ENCODE measurements around the gene DCDC1. TPM values are rescaled to one million over a fixed set of nuclear protein-coding genes. Genes with fewer than 3 reads are reported as not detected.

Gene DCDC1
- total RNA-seq, 1 experiment from 2014 or later: 0.22 TPM

DNA sequence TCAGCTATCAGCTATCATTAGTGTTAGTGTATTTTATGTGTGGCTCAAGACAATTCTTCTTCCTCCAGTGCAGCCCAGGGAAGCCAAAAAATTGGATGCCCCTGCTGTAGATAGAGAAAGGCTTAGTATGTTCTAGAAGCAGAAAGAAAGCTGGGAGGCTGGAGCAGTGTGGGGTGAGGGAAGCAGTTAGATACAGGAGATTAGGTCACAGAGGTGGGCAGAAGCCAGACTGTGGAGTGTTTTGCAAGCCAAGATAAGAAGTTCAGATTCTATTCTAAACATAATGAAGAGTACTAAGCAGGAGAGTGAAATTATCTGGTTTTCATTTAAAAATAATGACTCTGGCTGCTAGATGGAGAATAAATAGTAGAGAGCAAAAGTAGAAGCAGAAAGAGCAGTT lies 381.7 kb downstream of the DCDC1 start:
- H3K4me3 Mint-ChIP-seq: no peak overlapping the region
- H3K9me3 Mint-ChIP-seq: peaks cover 6% of the 10 kb centered on the region; the same call in 1 of the 2 replicates
- peaks cover 16% of the 10 kb centered on the region for H3K4me1 Mint-ChIP-seq
- ATAC-seq (no peak), DNase-seq (ENCODE audit: low spot score) (no peak)
- no peak for TF ChIP-seq FOXP4 (CRISPR knock-in tag; IDR thresholded peaks at IDR 0.05)
- H3K36me3 Mint-ChIP-seq: no peaks in the 10 kb centered on the region
- ChIA-PET POLR2A (no interaction called here), CTCF (no interaction called here)
- H3K27me3 Mint-ChIP-seq (ENCODE audit: low read depth): no peaks in the 10 kb centered on the region
- no peak overlapping the region for H3K27ac Mint-ChIP-seq

DNA sequence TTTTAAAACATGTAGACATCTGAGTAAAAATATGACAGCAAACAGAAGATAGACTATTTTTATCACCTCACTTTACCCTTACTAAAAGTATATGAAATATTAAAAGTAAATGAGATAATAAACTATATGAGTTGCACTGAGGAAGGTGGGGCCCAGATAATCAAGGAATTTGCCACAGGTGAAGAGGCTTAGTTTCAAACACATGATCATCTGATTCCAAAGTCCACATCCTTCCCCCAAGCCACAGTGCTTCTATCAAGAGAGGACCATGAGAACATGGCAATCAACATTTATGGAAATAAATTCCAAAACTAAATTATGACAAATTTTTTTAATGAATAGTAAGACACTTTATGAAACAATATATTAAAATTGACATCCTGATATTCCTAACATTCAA lies 384.0 kb downstream of the DCDC1 start:
- Mint-ChIP-seq H3K4me3 (no peak overlapping the region), H3K27me3 (ENCODE audit: low read depth) (no peaks in the 10 kb centered on the region), H3K36me3 (no peaks in the 10 kb centered on the region), H3K9me3 (peaks cover 6% of the 10 kb centered on the region; the same call in 1 of the 2 replicates), H3K27ac (no peak overlapping the region), H3K4me1 (peaks cover 9% of the 10 kb centered on the region)
- DNase-seq (ENCODE audit: low spot score) (no peak), ATAC-seq (no peak)
- ChIA-PET CTCF (no interaction called here), POLR2A (no interaction called here)
- TF ChIP-seq NR3C1 (CRISPR knock-in tag; conservative IDR thresholded peaks at IDR 0.05; ENCODE audit: low read depth) (no peak), PRDM15 (CRISPR knock-in tag; IDR thresholded peaks at IDR 0.05) (no peak), ZNF416 (CRISPR knock-in tag; IDR thresholded peaks at IDR 0.05) (no peak), ZNF396 (CRISPR knock-in tag; IDR thresholded peaks at IDR 0.05; ENCODE audit: borderline replicate concordance) (no peak)
- TF ChIP-seq, protein P1, sequence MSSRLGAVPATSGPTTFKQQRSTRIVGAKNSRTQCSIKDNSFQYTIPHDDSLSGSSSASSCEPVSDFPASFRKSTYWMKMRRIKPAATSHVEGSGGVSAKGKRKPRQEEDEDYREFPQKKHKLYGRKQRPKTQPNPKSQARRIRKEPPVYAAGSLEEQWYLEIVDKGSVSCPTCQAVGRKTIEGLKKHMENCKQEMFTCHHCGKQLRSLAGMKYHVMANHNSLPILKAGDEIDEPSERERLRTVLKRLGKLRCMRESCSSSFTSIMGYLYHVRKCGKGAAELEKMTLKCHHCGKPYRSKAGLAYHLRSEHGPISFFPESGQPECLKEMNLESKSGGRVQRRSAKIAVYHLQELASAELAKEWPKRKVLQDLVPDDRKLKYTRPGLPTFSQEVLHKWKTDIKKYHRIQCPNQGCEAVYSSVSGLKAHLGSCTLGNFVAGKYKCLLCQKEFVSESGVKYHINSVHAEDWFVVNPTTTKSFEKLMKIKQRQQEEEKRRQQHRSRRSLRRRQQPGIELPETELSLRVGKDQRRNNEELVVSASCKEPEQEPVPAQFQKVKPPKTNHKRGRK (CRISPR knock-in tag; IDR thresholded peaks at IDR 0.05; ENCODE audit: borderline replicate concordance): no peak
- TF ChIP-seq, protein P2, sequence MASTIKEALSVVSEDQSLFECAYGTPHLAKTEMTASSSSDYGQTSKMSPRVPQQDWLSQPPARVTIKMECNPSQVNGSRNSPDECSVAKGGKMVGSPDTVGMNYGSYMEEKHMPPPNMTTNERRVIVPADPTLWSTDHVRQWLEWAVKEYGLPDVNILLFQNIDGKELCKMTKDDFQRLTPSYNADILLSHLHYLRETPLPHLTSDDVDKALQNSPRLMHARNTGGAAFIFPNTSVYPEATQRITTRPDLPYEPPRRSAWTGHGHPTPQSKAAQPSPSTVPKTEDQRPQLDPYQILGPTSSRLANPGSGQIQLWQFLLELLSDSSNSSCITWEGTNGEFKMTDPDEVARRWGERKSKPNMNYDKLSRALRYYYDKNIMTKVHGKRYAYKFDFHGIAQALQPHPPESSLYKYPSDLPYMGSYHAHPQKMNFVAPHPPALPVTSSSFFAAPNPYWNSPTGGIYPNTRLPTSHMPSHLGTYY (CRISPR knock-in tag; IDR thresholded peaks at IDR 0.05): no peak
- TF ChIP-seq, protein P3, sequence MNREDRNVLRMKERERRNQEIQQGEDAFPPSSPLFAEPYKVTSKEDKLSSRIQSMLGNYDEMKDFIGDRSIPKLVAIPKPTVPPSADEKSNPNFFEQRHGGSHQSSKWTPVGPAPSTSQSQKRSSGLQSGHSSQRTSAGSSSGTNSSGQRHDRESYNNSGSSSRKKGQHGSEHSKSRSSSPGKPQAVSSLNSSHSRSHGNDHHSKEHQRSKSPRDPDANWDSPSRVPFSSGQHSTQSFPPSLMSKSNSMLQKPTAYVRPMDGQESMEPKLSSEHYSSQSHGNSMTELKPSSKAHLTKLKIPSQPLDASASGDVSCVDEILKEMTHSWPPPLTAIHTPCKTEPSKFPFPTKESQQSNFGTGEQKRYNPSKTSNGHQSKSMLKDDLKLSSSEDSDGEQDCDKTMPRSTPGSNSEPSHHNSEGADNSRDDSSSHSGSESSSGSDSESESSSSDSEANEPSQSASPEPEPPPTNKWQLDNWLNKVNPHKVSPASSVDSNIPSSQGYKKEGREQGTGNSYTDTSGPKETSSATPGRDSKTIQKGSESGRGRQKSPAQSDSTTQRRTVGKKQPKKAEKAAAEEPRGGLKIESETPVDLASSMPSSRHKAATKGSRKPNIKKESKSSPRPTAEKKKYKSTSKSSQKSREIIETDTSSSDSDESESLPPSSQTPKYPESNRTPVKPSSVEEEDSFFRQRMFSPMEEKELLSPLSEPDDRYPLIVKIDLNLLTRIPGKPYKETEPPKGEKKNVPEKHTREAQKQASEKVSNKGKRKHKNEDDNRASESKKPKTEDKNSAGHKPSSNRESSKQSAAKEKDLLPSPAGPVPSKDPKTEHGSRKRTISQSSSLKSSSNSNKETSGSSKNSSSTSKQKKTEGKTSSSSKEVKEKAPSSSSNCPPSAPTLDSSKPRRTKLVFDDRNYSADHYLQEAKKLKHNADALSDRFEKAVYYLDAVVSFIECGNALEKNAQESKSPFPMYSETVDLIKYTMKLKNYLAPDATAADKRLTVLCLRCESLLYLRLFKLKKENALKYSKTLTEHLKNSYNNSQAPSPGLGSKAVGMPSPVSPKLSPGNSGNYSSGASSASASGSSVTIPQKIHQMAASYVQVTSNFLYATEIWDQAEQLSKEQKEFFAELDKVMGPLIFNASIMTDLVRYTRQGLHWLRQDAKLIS (CRISPR knock-in tag; IDR thresholded peaks at IDR 0.05; ENCODE audit: borderline replicate concordance): no peak
- TF ChIP-seq, protein P4, sequence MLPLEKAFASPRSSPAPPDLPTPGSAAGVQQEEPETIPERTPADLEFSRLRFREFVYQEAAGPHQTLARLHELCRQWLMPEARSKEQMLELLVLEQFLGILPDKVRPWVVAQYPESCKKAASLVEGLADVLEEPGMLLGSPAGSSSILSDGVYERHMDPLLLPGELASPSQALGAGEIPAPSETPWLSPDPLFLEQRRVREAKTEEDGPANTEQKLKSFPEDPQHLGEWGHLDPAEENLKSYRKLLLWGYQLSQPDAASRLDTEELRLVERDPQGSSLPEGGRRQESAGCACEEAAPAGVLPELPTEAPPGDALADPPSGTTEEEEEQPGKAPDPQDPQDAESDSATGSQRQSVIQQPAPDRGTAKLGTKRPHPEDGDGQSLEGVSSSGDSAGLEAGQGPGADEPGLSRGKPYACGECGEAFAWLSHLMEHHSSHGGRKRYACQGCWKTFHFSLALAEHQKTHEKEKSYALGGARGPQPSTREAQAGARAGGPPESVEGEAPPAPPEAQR (CRISPR knock-in tag; IDR thresholded peaks at IDR 0.05): no peak

Data from WTC11 (cell line).